CD8-positive, alpha-beta memory T cell (primary cell): ENCODE data around the gene PPAT. TPM values are rescaled to one million over a fixed set of nuclear protein-coding genes. Genes with fewer than 3 reads are reported as not detected.

Source experiments
- CTCF ChIA-PET: fragments of 350-600 bp; sonication (Branson Sonifier 250); formaldehyde crosslinking; loops from one replicate; lab custom pipeline; 2021; ENCODE audit warnings: antibody characterized with exemption; lab: Charles Lee
- POLR2A ChIA-PET: fragments of 350-600 bp; sonication (Branson Sonifier 250); formaldehyde crosslinking; loops from one replicate; lab custom pipeline; 2021; ENCODE audit warnings: antibody characterized with exemption; lab: Charles Lee
- DNase-seq, 5 donors: peaks; one replicate each; pipeline versions ENCODE4 v3.0.0 to v3.0.0-alpha.2; 2020 to 2022; ENCODE audit warnings: mixed read lengths in 1 of 5
- H3K27ac ChIP-seq: one replicate; pipeline ENCODE4 v1.7.0; 2013; ENCODE audit warnings: low read depth, mild to moderate bottlenecking, low read length, moderate library complexity
- H3K27me3 ChIP-seq: 2 replicates; pipeline ENCODE4 v1.7.0; 2013; ENCODE audit warnings: low read length, mild to moderate bottlenecking; ENCODE audit not compliant: insufficient read depth, poor library complexity, severe bottlenecking
- H3K36me3 ChIP-seq: 2 replicates; pipeline ENCODE4 v1.7.0; 2013; ENCODE audit warnings: mild to moderate bottlenecking, low read length, moderate library complexity; ENCODE audit not compliant: insufficient read depth
- H3K4me1 ChIP-seq: 2 replicates; pipeline ENCODE4 v1.7.0; 2013; ENCODE audit warnings: mild to moderate bottlenecking, low read length, moderate library complexity; ENCODE audit not compliant: insufficient read depth
- H3K4me3 ChIP-seq: 2 replicates; pipeline ENCODE4 v1.7.0; 2013; ENCODE audit warnings: mild to moderate bottlenecking, low read length
- H3K9me3 ChIP-seq: 2 replicates; pipeline ENCODE4 v1.7.0; 2013; ENCODE audit warnings: mild to moderate bottlenecking, low read length
- H3K27ac Mint-ChIP-seq, 8 donors: one replicate each; pipeline ENCODE4 v1.8.0; 2020 to 2021; ENCODE audit warnings: mixed read lengths in 8 of 8, mild to moderate bottlenecking in 6 of 8, inconsistent platforms in 3 of 8, moderate library complexity in 3 of 8
- H3K27me3 Mint-ChIP-seq, 2 donors: one replicate each; pipeline ENCODE4 v1.8.0; 2020 to 2021; ENCODE audit warnings: mixed read lengths in 2 of 2, mild to moderate bottlenecking in 1 of 2, moderate library complexity in 1 of 2
- H3K36me3 Mint-ChIP-seq, 3 donors: one replicate each; pipeline ENCODE4 v1.8.0; 2020 to 2021; ENCODE audit warnings: mixed read lengths in 3 of 3, inconsistent platforms in 1 of 3, mild to moderate bottlenecking in 1 of 3
- H3K4me1 Mint-ChIP-seq, 3 donors: one replicate each; pipeline ENCODE4 v1.8.0; 2020 to 2021; ENCODE audit warnings: mixed read lengths in 3 of 3, inconsistent platforms in 1 of 3, mild to moderate bottlenecking in 1 of 3
- H3K4me3 Mint-ChIP-seq, 7 donors: one replicate each; pipeline ENCODE4 v1.8.0; 2020 to 2021; ENCODE audit warnings: mixed read lengths in 7 of 7, mild to moderate bottlenecking in 6 of 7, moderate library complexity in 4 of 7, inconsistent platforms in 2 of 7
- H3K9me3 Mint-ChIP-seq, 5 donors: one replicate each; pipeline ENCODE4 v1.8.0; 2020 to 2022; ENCODE audit warnings: mixed read lengths in 5 of 5, mild to moderate bottlenecking in 3 of 5, moderate library complexity in 2 of 5, inconsistent platforms in 1 of 5
- polyA plus RNA-seq: library from polyadenylated mRNA; unstranded; fragments of 300-500 nt; fragmentation: Illumina TruSeq; gene quantifications from one replicate; pipeline ENCODE4 v1.2.3, GENCODE V29; 2021
- total RNA-seq, 2 experiments: library from RNA; stranded (reverse); gene quantifications; one replicate each; pipeline ENCODE4 v1.2.3, GENCODE V29; 2021

The PPAT gene
- total and polyA plus RNA-seq, 3 experiments from 2014 or later, result 14.0 to 63.1 (median 58.5) TPM

DNA sequence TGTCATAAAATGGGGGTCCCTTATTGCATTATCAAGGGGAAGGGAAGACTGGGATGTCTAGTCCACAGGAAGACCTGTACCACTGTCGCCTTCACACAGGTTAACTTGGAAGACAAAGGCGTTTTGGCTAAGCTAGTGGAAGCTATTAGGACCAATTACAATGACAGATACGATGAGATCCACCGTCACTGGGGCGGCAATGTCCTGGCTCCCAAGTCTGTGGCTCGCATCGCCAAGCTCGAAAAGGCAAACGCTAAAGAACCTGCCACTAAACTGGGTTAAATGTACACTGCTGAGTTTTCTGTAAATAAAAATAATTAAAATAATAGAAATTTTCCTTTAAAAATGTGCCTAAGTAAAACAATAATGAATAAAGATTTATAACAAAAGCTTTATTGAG is 78.8 kb downstream of the PPAT start:
- H3K9me3 Mint-ChIP-seq, result no peaks in the 10 kb centered on the region
- no peak overlapping the region for H3K27ac Mint-ChIP-seq
- Histone ChIP-seq H3K4me3 (no peak overlapping the region), H3K4me1 (no peaks in the 10 kb centered on the region), H3K27me3 (no peaks in the 10 kb centered on the region), H3K9me3 (no peaks in the 10 kb centered on the region), H3K36me3 (no peaks in the 10 kb centered on the region), H3K27ac (no peak overlapping the region)
- no peaks in the 10 kb centered on the region for H3K4me1 Mint-ChIP-seq
- no peak overlapping the region for H3K4me3 Mint-ChIP-seq
- ChIA-PET CTCF (no interaction called here), POLR2A (no interaction called here)
- no peak for DNase-seq
- no peaks in the 10 kb centered on the region for H3K27me3 Mint-ChIP-seq
- H3K36me3 Mint-ChIP-seq, result peaks cover 4 to 46% (median 19%) of the 10 kb centered on the region in 3 donors

DNA sequence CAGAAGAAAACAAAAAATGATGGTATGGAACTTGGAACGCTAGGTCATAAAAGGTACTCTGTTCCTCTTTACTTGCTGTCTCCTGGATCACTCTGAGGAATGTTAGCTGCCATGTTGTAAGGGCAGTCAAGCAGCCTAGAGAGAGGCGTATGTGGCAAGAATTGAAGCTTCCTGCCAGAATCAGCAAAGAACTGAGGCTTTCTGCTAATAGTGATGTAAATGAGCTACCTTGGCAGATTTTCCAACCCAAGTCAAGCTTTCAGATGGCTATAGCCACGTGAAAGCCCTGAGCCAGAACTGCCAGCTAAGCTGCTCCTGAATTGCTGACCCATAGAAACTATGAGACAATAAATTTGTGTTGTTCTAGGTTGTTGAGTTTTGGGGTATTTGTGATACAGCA is 86.8 kb downstream of the PPAT start:
- H3K9me3 Mint-ChIP-seq, result no peaks in the 10 kb centered on the region
- H3K4me3 Mint-ChIP-seq, result no peak overlapping the region
- CTCF ChIA-PET, result no interaction called here
- no peak overlapping the region for H3K27ac Mint-ChIP-seq
- peaks cover 4 to 8% (median 5%) of the 10 kb centered on the region in 3 donors for H3K4me1 Mint-ChIP-seq
- no peak overlapping the region for H3K4me3 ChIP-seq
- no peaks in the 10 kb centered on the region for H3K9me3 ChIP-seq
- H3K27ac ChIP-seq, result no peak overlapping the region
- H3K36me3 ChIP-seq, result no peaks in the 10 kb centered on the region
- POLR2A ChIA-PET, result no interaction called here
- DNase-seq, result no peak
- no peaks in the 10 kb centered on the region for H3K27me3 Mint-ChIP-seq
- H3K36me3 Mint-ChIP-seq, result peaks cover 0 to 43% (median 20%) of the 10 kb centered on the region in 3 donors
- no peaks in the 10 kb centered on the region for H3K27me3 ChIP-seq
- no peaks in the 10 kb centered on the region for H3K4me1 ChIP-seq

- Histone ChIP-seq H3K36me3 (no peaks in the 10 kb centered on the region), H3K27me3 (no peaks in the 10 kb centered on the region), H3K9me3 (no peaks in the 10 kb centered on the region), H3K4me1 (no peaks in the 10 kb centered on the region), H3K4me3 (no peak overlapping the region), H3K27ac (no peak overlapping the region)
- POLR2A ChIA-PET, result no interaction called here
- DNase-seq, result no peak
- Mint-ChIP-seq H3K27me3 (no peaks in the 10 kb centered on the region), H3K4me1 (peaks cover 4 to 11% (median 10%) of the 10 kb centered on the region in 3 donors), H3K36me3 (peaks cover 7 to 30% (median 19%) of the 10 kb centered on the region in 3 donors), H3K9me3 (no peaks in the 10 kb centered on the region), H3K4me3 (no peak overlapping the region), H3K27ac (no peak overlapping the region)
- CTCF ChIA-PET, result no interaction called here
Observed at GRCh38 chr4:56345458-56345857, 90.0 kb downstream of the PPAT start.

Other genes starting within 250 kb of the PPAT start
- gene AASDH, start 48.1 kb downstream of the PPAT start, total RNA-seq, result 10 to 100 TPM in 1 of 2 experiments, 1 to 10 TPM in 1; 8.5 to 13.0 TPM
- 21.9 TPM for gene AASDH, start 48.1 kb downstream of the PPAT start, polyA plus RNA-seq
- 100 to 1,000 TPM; 325 to 337 TPM for gene PAICS, start 645 bp upstream of the PPAT start, total RNA-seq
- 31.3 TPM for gene PAICS, start 645 bp upstream of the PPAT start, polyA plus RNA-seq
- 100 to 1,000 TPM; 190 to 197 TPM for gene SRP72, start 32.0 kb upstream of the PPAT start, total RNA-seq
- gene SRP72, start 32.0 kb upstream of the PPAT start, polyA plus RNA-seq, result 175 TPM
- gene ARL9, start 70.2 kb upstream of the PPAT start, total RNA-seq, result under 1 TPM; 0.35 to 0.38 TPM
- not detected for gene ARL9, start 70.2 kb upstream of the PPAT start, polyA plus RNA-seq
- 100 to 1,000 TPM; 159 to 171 TPM for gene HOPX, start 245.7 kb upstream of the PPAT start, total RNA-seq
- gene HOPX, start 245.7 kb upstream of the PPAT start, polyA plus RNA-seq, result 285 TPM